Activated B cell treated with CpG ODN at 0.5 μM for 24 hours (primary cell): ENCODE results near the gene RABGGTB. TPM values are rescaled to one million over a fixed set of nuclear protein-coding genes. Genes with fewer than 3 reads are reported as not detected.
A peak's percentile ranks its signal among the peaks of the same experiment; 100 is the strongest.
"Not testable (repeated sequence)": the region's sequence is repeated elsewhere in the genome, so short reads cannot be mapped to it uniquely, and the experiment has no call there.

ENCODE experiments used
- ATAC-seq: fragments of 200-7000 bp; cut with Tn5 transposase; one replicate; pipeline ENCODE4 v1.10.0; 2021; ENCODE audit warnings: low read depth, mild to moderate bottlenecking, moderate library complexity
- CTCF ChIA-PET: fragments of 350-600 bp; sonication (Branson Sonifier 250); formaldehyde crosslinking; loops from one replicate; lab custom pipeline; 2021; ENCODE audit warnings: antibody characterized with exemption; lab: Charles Lee
- POLR2A ChIA-PET: fragments of 350-600 bp; sonication (Branson Sonifier 250); formaldehyde crosslinking; loops from one replicate; lab custom pipeline; 2021; ENCODE audit warnings: antibody characterized with exemption; lab: Charles Lee
- DNase-seq: peaks from one replicate; pipeline ENCODE4 v3.0.0; 2022
- H3K27ac Mint-ChIP-seq: one replicate; pipeline ENCODE4 v1.8.0; 2020; ENCODE audit warnings: mixed read lengths
- H3K27me3 Mint-ChIP-seq: one replicate; pipeline ENCODE4 v1.8.0; 2021; ENCODE audit warnings: mixed read lengths
- H3K36me3 Mint-ChIP-seq: one replicate; pipeline ENCODE4 v1.8.0; 2021; ENCODE audit warnings: low read depth, mixed read lengths
- H3K4me1 Mint-ChIP-seq: one replicate; pipeline ENCODE4 v1.8.0; 2021; ENCODE audit warnings: mixed read lengths
- H3K4me3 Mint-ChIP-seq: one replicate; pipeline ENCODE4 v1.8.0; 2020; ENCODE audit warnings: mild to moderate bottlenecking, mixed read lengths
- H3K9me3 Mint-ChIP-seq: one replicate; pipeline ENCODE4 v1.8.0; 2020; ENCODE audit warnings: mixed read lengths
- CTCF ChIP-seq: fragments of 200-600 bp; IDR thresholded peaks from one replicate; pipeline ENCODE4 v1.8.0; 2022; ENCODE audit warnings: antibody characterized with exemption, mild to moderate bottlenecking
- intact Hi-C: fragments of 100-400 bp; cut with micrococcal nuclease; formaldehyde crosslinking; loops from one replicate; pipeline ENCODE4 v1.15.1; 2024
- total RNA-seq: library from RNA; stranded (reverse); gene quantifications from 2 replicates; pipeline ENCODE4 v1.2.3, GENCODE V29; 2022

The RABGGTB gene
- total RNA-seq, 1 donor from 2014 or later, result 234 TPM

GRCh38 chr1:75797606-75798216 is 11.7 kb downstream of the RABGGTB start:
- CTCF ChIA-PET, result no interaction called here

GRCh38 chr1:75801480-75801879 is 15.4 kb downstream of the RABGGTB start:
- H3K27me3 Mint-ChIP-seq, intact Hi-C loops, CTCF ChIA-PET, DNase-seq, H3K4me3 Mint-ChIP-seq, H3K9me3 Mint-ChIP-seq, H3K4me1 Mint-ChIP-seq, H3K27ac Mint-ChIP-seq, ATAC-seq: not testable (repeated sequence)
- peaks cover 28% of the 10 kb centered on the region for H3K36me3 Mint-ChIP-seq
- POLR2A ChIA-PET, result interaction anchor here (0.7 kb wide), 1 partner anchor 73 kb away, joined by 3 read pairs; no protein-coding TSS in a partner anchor

More at GRCh38 chr1:75797606-75798216, 11.7 kb downstream of the RABGGTB start:
- Mint-ChIP-seq H3K9me3 (no peaks in the 10 kb centered on the region), H3K27me3 (no peaks in the 10 kb centered on the region), H3K36me3 (peaks cover 64% of the 10 kb centered on the region), H3K4me1 (peaks cover 8% of the 10 kb centered on the region), H3K4me3 (no peak overlapping the region), H3K27ac (peak overlapping the region; percentile 13)
- no peak for TF ChIP-seq CTCF
- ATAC-seq (no peak), DNase-seq (no peak)
- POLR2A ChIA-PET, result interaction anchor here (1.6 to 3.6 kb wide), 2 partner anchors 10 to 11 kb away, joined by 3 to 45 read pairs; partner anchors contain the start of gene RABGGTB
- intact Hi-C loops, result no loop called here

- Mint-ChIP-seq H3K4me3 (no peak overlapping the region), H3K27me3 (no peaks in the 10 kb centered on the region), H3K4me1 (no peaks in the 10 kb centered on the region), H3K27ac (no peak overlapping the region), H3K9me3 (no peaks in the 10 kb centered on the region), H3K36me3 (no peaks in the 10 kb centered on the region)
- ChIA-PET CTCF (no interaction called here), POLR2A (no interaction called here)
- no peak for DNase-seq
- TF ChIP-seq CTCF, result no peak
- intact Hi-C loops, result no loop called here
- ATAC-seq, result no peak
These were observed 22.9 kb downstream of the RABGGTB start for GRCh38 chr1:75808921-75809320.

- ATAC-seq, H3K4me3 Mint-ChIP-seq, H3K9me3 Mint-ChIP-seq, intact Hi-C loops, CTCF ChIA-PET, POLR2A ChIA-PET, H3K36me3 Mint-ChIP-seq, H3K4me1 Mint-ChIP-seq, H3K27ac Mint-ChIP-seq, DNase-seq, H3K27me3 Mint-ChIP-seq: not testable (repeated sequence)
These were observed 24.1 kb downstream of the RABGGTB start for GRCh38 chr1:75810113-75810512.

GRCh38 chr1:75811211-75811981 is 25.3 kb downstream of the RABGGTB start:
- no peak for TF ChIP-seq CTCF
- H3K4me3 Mint-ChIP-seq, result no peak overlapping the region
- ChIA-PET CTCF (no interaction called here), POLR2A (no interaction called here)
- no peaks in the 10 kb centered on the region for H3K4me1 Mint-ChIP-seq
- no peaks in the 10 kb centered on the region for H3K36me3 Mint-ChIP-seq
- no peak for ATAC-seq
- intact Hi-C loops, result no loop called here
- H3K27me3 Mint-ChIP-seq, result no peaks in the 10 kb centered on the region
- no peak for DNase-seq
- no peaks in the 10 kb centered on the region for H3K9me3 Mint-ChIP-seq
- H3K27ac Mint-ChIP-seq, result no peak overlapping the region

- CTCF ChIA-PET, result no interaction called here
These were observed 26.0 kb downstream of the RABGGTB start for GRCh38 chr1:75812065-75812464.

GRCh38 chr1:75823596-75823995 is 37.5 kb downstream of the RABGGTB start:
- DNase-seq, H3K4me3 Mint-ChIP-seq, H3K27me3 Mint-ChIP-seq, CTCF ChIA-PET, H3K27ac Mint-ChIP-seq, intact Hi-C loops, ATAC-seq, POLR2A ChIA-PET, H3K4me1 Mint-ChIP-seq: not testable (repeated sequence)
- Mint-ChIP-seq H3K36me3 (peaks cover 27% of the 10 kb centered on the region), H3K9me3 (peaks cover 12% of the 10 kb centered on the region)

More at GRCh38 chr1:75812065-75812464, 26.0 kb downstream of the RABGGTB start:
- no peaks in the 10 kb centered on the region for H3K36me3 Mint-ChIP-seq
- no peaks in the 10 kb centered on the region for H3K4me1 Mint-ChIP-seq
- H3K27me3 Mint-ChIP-seq, result no peaks in the 10 kb centered on the region
- intact Hi-C loops, result no loop called here
- POLR2A ChIA-PET, result no interaction called here
- H3K27ac Mint-ChIP-seq, result no peak overlapping the region
- no peaks in the 10 kb centered on the region for H3K9me3 Mint-ChIP-seq
- H3K4me3 Mint-ChIP-seq, result no peak overlapping the region
- TF ChIP-seq CTCF, result no peak
- DNase-seq (no peak), ATAC-seq (no peak)
